ENCODE measurements around the gene DQX1. TPM values are rescaled to one million over a fixed set of nuclear protein-coding genes. Genes with fewer than 3 reads are reported as not detected.

The DQX1 gene
- total and polyA plus RNA-seq, 9 of the 15 experiments (the other 6 are each of a cell fraction or from before 2014, with no cell fraction given), result 0.04 to 0.38 (median 0.18) TPM; not detected in 1

DNA sequence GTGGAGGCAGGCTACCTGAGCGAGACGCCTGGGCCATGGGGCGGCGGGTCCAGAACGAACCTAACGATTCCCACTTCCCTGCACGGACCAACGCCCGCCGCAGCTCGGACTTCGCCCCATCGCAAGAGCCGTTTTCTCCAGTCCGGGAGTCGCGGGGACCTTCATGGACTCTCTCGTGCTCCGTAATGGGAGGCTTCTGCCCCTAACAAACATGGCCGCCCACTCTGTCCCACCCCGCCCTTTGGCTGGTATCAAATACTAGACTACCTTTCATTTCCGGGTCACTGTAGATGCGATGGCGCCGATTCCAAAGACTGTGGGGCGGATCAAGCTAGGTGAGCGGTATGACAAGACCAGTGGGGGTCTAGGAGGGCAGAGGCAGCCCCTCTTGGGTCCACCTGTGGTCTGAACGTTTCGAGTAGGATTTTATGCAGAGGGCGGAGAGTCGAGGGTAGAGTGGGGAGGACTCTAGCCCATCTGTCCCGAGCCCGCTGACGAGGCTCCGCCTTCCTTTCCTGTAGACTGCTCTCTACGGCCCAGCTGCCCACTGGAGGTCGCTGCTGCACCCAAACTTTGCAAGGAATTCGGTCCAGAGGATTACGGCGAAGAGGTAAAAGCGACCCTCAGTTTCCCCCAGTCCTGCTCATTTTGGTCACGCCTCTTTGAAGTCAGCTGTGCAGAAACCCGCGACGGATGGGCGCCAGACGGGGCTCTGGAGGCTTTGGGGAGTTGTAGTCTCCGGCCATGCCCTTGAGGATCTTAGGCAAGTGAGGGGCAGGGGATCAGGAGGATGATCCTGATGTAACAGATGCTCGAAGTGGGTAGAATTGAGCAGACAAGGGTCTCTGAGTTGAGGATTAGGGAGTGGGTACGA lies 43.0 kb downstream of the DQX1 start, which contains the start of the genes CCDC142 and TTC31 (continued):
- TF ChIP-seq ZNF282 (CRISPR knock-in tag; IDR thresholded peaks at IDR 0.05) (no peak), ZNF584 (CRISPR knock-in tag; IDR thresholded peaks at IDR 0.05; ENCODE audit: low read depth) (peak; percentile 42; the same call in 1 of the 2 replicates), ETV5 (CRISPR knock-in tag; IDR thresholded peaks at IDR 0.05; ENCODE audit: low read depth) (no peak), NR4A1 (CRISPR knock-in tag; IDR thresholded peaks at IDR 0.05) (no peak), NR4A1 (tag; IDR thresholded peaks at IDR 0.05) (no peak), ZNF436 (CRISPR knock-in tag; IDR thresholded peaks at IDR 0.05) (no peak), ZFP30 (CRISPR knock-in tag; IDR thresholded peaks at IDR 0.05; ENCODE audit: borderline replicate concordance) (no peak), BACH1 (tag; IDR thresholded peaks at IDR 0.05) (no peak), CBFA2T3 (IDR thresholded peaks at IDR 0.05) (no peak), HMGN3 (IDR thresholded peaks at IDR 0.05; ENCODE audit: borderline replicate concordance, extremely low read depth, insufficient read length, low read depth, low read length) (peak; percentile 54), RBM34 (IDR thresholded peaks at IDR 0.05; ENCODE audit: borderline replicate concordance, insufficient read depth, low read length) (no peak), TOE1 (IDR thresholded peaks at IDR 0.05; ENCODE audit: borderline replicate concordance) (peak; percentile 83), TOE1 (CRISPR knock-in tag; IDR thresholded peaks at IDR 0.05; ENCODE audit: borderline replicate concordance, low read depth) (no peak), ZFP1 (CRISPR knock-in tag; IDR thresholded peaks at IDR 0.05) (no peak), ZKSCAN3 (CRISPR knock-in tag; IDR thresholded peaks at IDR 0.05) (no peak)
- TF ChIP-seq, protein P1, sequence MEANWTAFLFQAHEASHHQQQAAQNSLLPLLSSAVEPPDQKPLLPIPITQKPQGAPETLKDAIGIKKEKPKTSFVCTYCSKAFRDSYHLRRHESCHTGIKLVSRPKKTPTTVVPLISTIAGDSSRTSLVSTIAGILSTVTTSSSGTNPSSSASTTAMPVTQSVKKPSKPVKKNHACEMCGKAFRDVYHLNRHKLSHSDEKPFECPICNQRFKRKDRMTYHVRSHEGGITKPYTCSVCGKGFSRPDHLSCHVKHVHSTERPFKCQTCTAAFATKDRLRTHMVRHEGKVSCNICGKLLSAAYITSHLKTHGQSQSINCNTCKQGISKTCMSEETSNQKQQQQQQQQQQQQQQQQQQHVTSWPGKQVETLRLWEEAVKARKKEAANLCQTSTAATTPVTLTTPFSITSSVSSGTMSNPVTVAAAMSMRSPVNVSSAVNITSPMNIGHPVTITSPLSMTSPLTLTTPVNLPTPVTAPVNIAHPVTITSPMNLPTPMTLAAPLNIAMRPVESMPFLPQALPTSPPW (CRISPR knock-in tag; IDR thresholded peaks at IDR 0.05), result peak; percentile 78
- TF ChIP-seq, protein P2, sequence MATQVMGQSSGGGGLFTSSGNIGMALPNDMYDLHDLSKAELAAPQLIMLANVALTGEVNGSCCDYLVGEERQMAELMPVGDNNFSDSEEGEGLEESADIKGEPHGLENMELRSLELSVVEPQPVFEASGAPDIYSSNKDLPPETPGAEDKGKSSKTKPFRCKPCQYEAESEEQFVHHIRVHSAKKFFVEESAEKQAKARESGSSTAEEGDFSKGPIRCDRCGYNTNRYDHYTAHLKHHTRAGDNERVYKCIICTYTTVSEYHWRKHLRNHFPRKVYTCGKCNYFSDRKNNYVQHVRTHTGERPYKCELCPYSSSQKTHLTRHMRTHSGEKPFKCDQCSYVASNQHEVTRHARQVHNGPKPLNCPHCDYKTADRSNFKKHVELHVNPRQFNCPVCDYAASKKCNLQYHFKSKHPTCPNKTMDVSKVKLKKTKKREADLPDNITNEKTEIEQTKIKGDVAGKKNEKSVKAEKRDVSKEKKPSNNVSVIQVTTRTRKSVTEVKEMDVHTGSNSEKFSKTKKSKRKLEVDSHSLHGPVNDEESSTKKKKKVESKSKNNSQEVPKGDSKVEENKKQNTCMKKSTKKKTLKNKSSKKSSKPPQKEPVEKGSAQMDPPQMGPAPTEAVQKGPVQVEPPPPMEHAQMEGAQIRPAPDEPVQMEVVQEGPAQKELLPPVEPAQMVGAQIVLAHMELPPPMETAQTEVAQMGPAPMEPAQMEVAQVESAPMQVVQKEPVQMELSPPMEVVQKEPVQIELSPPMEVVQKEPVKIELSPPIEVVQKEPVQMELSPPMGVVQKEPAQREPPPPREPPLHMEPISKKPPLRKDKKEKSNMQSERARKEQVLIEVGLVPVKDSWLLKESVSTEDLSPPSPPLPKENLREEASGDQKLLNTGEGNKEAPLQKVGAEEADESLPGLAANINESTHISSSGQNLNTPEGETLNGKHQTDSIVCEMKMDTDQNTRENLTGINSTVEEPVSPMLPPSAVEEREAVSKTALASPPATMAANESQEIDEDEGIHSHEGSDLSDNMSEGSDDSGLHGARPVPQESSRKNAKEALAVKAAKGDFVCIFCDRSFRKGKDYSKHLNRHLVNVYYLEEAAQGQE (IDR thresholded peaks at IDR 0.05; ENCODE audit: borderline replicate concordance), result peak; percentile 81; the same call in 1 of the 2 replicates
- TF ChIP-seq, protein P2 (CRISPR knock-in tag; IDR thresholded peaks at IDR 0.05; ENCODE audit: low read depth), result no peak

Data from K562 (cell line).